Common myeloid progenitor, CD34-positive (primary cell): ENCODE results near the gene NTM.

Source experiments
- CTCF ChIA-PET: fragments of 350-600 bp; sonication (Branson Sonifier 250); formaldehyde crosslinking; loops from one replicate; lab custom pipeline; 2021; ENCODE audit warnings: antibody characterized with exemption; lab: Charles Lee
- POLR2A ChIA-PET: fragments of 350-600 bp; sonication (Branson Sonifier 250); formaldehyde crosslinking; loops from one replicate; lab custom pipeline; 2021; ENCODE audit warnings: antibody characterized with exemption; lab: Charles Lee
- DNase-seq, 3 donors: peaks; one replicate each; pipeline versions ENCODE4 v3.0.0 to v3.0.0-alpha.2; 2013
- H3K27ac ChIP-seq, 2 experiments: 1 replicate in 1 of 2; 2 replicates in 1 of 2; pipeline ENCODE4 v1.7.0; 2013; ENCODE audit warnings: inconsistent platforms in 2 of 2, low read length in 2 of 2, mild to moderate bottlenecking in 2 of 2, low read depth in 1 of 2, moderate library complexity in 1 of 2; ENCODE audit not compliant: severe bottlenecking in 2 of 2, insufficient read depth in 1 of 2, poor library complexity in 1 of 2
- H3K27me3 ChIP-seq, 5 experiments: replicated peaks in 2 of 5; 1 replicate in 3 of 5; 2 replicates in 2 of 5; pipeline versions ENCODE4 v1.6.1 to v1.7.0; 2013; ENCODE audit warnings: low read length in 4 of 5, mild to moderate bottlenecking in 2 of 5, moderate library complexity in 2 of 5, inconsistent platforms in 1 of 5; ENCODE audit not compliant: insufficient read depth in 5 of 5, control insufficient read depth in 4 of 5
- H3K36me3 ChIP-seq, 4 experiments: 1 replicate in 2 of 4; 2 replicates in 2 of 4; pipeline versions ENCODE4 v1.6.1 to v1.7.0; 2013; ENCODE audit warnings: low read length in 3 of 4, control low read depth in 1 of 4, mild to moderate bottlenecking in 1 of 4; ENCODE audit not compliant: control insufficient read depth in 4 of 4, insufficient read depth in 4 of 4
- H3K4me1 ChIP-seq, 4 experiments: 1 replicate in 3 of 4; 2 replicates in 1 of 4; pipeline versions ENCODE4 v1.6.1 to v1.7.1; 2013; ENCODE audit warnings: low read length in 3 of 4, mild to moderate bottlenecking in 3 of 4, control low read depth in 1 of 4, inconsistent platforms in 1 of 4, moderate library complexity in 1 of 4; ENCODE audit not compliant: control insufficient read depth in 4 of 4, insufficient read depth in 4 of 4; ENCODE audit errors: control extremely low read depth in 1 of 4
- H3K4me3 ChIP-seq, 7 experiments: 1 replicate in 4 of 7; 2 replicates in 3 of 7; pipeline versions ENCODE4 v1.5.1 to v1.7.0; 2013; ENCODE audit warnings: mild to moderate bottlenecking in 7 of 7, low read length in 6 of 7, moderate library complexity in 6 of 7, inconsistent platforms in 2 of 7, low read depth in 2 of 7, control low read depth in 1 of 7; ENCODE audit not compliant: insufficient read depth in 4 of 7, control insufficient read depth in 1 of 7; ENCODE audit errors: extremely low read depth in 1 of 7
- H3K9me3 ChIP-seq, 5 experiments: 1 replicate in 4 of 5; 2 replicates in 1 of 5; pipeline versions ENCODE4 v1.6.1 to v1.7.1; 2013; ENCODE audit warnings: low read length in 4 of 5, mild to moderate bottlenecking in 2 of 5, inconsistent platforms in 1 of 5, low read depth in 1 of 5, moderate library complexity in 1 of 5; ENCODE audit not compliant: control insufficient read depth in 4 of 5, insufficient read depth in 2 of 5; ENCODE audit errors: control extremely low read depth in 1 of 5
- WGBS: methylation state at CpG from one replicate; pipeline ENCODE4 v1.1.5; 2013; ENCODE audit not compliant: insufficient coverage; 5-methylcytosine and 5-hydroxymethylcytosine counted together

NTM gene

GRCh38 chr11:131624531-131624930, 254.1 kb downstream of the NTM start:
- Histone ChIP-seq H3K9me3 (peaks cover 0 to 2% (median 0%) of the 10 kb centered on the region in 5 experiments), H3K27me3 (peaks cover 0 to 11% (median 1%) of the 10 kb centered on the region in 5 experiments), H3K4me1 (peaks cover 0 to 14% (median 4%) of the 10 kb centered on the region in 4 experiments), H3K27ac (no peak overlapping the region), H3K36me3 (no peaks in the 10 kb centered on the region), H3K4me3 (no peak overlapping the region)
- CTCF ChIA-PET, result no interaction called here
- POLR2A ChIA-PET, result interaction anchor here (0.6 kb wide), 1 partner anchor 598 kb away, joined by 3 read pairs; no protein-coding TSS in a partner anchor
- 98% methylated on average over 4 of the region's 4 CpGs for WGBS
- DNase-seq, result no peak

GRCh38 chr11:131626788-131627187, 256.4 kb downstream of the NTM start:
- peak; percentile 56 to 89 (median 87) for DNase-seq
- WGBS, result 0% methylated on average over 2 of the region's 9 CpGs
- H3K4me3 ChIP-seq, result peak overlapping the region in 1 of 7 experiments; percentile 15
- no peaks in the 10 kb centered on the region for H3K36me3 ChIP-seq
- peaks cover 0 to 14% (median 4%) of the 10 kb centered on the region in 4 experiments for H3K4me1 ChIP-seq
- peaks cover 0 to 11% (median 4%) of the 10 kb centered on the region in 5 experiments for H3K27me3 ChIP-seq
- H3K9me3 ChIP-seq, result peaks cover 0 to 2% (median 0%) of the 10 kb centered on the region in 5 experiments
- H3K27ac ChIP-seq, result no peak overlapping the region
- CTCF ChIA-PET, result interaction anchor here (1.0 kb wide), 1 partner anchor 30 kb away, joined by 3 read pairs; no protein-coding TSS in a partner anchor
- POLR2A ChIA-PET, result no interaction called here

GRCh38 chr11:131628739-131629138, 258.3 kb downstream of the NTM start:
- Histone ChIP-seq H3K27ac (no peak overlapping the region), H3K9me3 (peaks cover 0 to 4% (median 0%) of the 10 kb centered on the region in 5 experiments), H3K4me1 (peaks cover 0 to 14% (median 4%) of the 10 kb centered on the region in 4 experiments), H3K36me3 (no peaks in the 10 kb centered on the region), H3K27me3 (peaks cover 0 to 11% (median 5%) of the 10 kb centered on the region in 5 experiments), H3K4me3 (no peak overlapping the region)
- ChIA-PET CTCF (no interaction called here), POLR2A (no interaction called here)
- DNase-seq, result no peak
- 95% methylated on average over 6 of the region's 6 CpGs for WGBS

- CTCF ChIA-PET, result no interaction called here
- POLR2A ChIA-PET, result interaction anchor here (0.6 kb wide), 1 partner anchor 13 kb away, joined by 3 read pairs; no protein-coding TSS in a partner anchor
- 83% methylated on average over 1 of the region's 5 CpGs for WGBS
Measured at GRCh38 chr11:131629925-131630540, 259.6 kb downstream of the NTM start.

DNA sequence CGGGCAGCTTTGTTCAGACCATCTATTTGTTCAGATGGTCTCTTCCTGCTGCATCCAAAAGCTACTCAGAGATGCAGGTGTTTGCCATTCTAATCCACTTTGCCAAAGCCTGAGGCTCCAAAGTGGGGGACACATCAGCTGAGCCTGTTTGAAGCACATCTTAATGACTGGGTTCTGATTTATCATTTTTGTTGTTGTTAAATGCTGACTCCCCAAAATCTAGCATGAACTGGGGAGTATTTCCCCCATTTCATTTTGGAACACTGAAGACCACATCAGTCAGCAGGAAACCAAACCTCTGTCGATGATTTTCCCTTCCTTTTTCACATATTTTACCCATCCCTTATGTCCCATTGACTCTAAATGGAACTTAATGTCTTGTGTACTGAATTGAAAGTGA, 262.6 kb downstream of the NTM start:
- WGBS, result 100% methylated on average over 1 of the region's 2 CpGs
- H3K27ac ChIP-seq, result no peak overlapping the region
- H3K27me3 ChIP-seq, result peaks cover 0 to 9% (median 0%) of the 10 kb centered on the region in 5 experiments
- CTCF ChIA-PET, result interaction anchor here (0.8 kb wide), 1 partner anchor 22 kb away, joined by 3 read pairs; no protein-coding TSS in a partner anchor
- no peaks in the 10 kb centered on the region for H3K36me3 ChIP-seq
- H3K4me3 ChIP-seq, result no peak overlapping the region
- no peak for DNase-seq
- H3K9me3 ChIP-seq, result peaks cover 0 to 4% (median 0%) of the 10 kb centered on the region in 5 experiments
- H3K4me1 ChIP-seq, result peaks cover 0 to 2% (median 0%) of the 10 kb centered on the region in 4 experiments
- POLR2A ChIA-PET, result no interaction called here

More at GRCh38 chr11:131629925-131630540, 259.6 kb downstream of the NTM start:
- Histone ChIP-seq H3K27me3 (peaks cover 0 to 11% (median 5%) of the 10 kb centered on the region in 5 experiments), H3K27ac (no peak overlapping the region), H3K9me3 (peaks cover 0 to 4% (median 0%) of the 10 kb centered on the region in 5 experiments), H3K4me3 (no peak overlapping the region), H3K4me1 (peaks cover 0 to 14% (median 4%) of the 10 kb centered on the region in 4 experiments), H3K36me3 (no peaks in the 10 kb centered on the region)
- DNase-seq, result no peak

DNA sequence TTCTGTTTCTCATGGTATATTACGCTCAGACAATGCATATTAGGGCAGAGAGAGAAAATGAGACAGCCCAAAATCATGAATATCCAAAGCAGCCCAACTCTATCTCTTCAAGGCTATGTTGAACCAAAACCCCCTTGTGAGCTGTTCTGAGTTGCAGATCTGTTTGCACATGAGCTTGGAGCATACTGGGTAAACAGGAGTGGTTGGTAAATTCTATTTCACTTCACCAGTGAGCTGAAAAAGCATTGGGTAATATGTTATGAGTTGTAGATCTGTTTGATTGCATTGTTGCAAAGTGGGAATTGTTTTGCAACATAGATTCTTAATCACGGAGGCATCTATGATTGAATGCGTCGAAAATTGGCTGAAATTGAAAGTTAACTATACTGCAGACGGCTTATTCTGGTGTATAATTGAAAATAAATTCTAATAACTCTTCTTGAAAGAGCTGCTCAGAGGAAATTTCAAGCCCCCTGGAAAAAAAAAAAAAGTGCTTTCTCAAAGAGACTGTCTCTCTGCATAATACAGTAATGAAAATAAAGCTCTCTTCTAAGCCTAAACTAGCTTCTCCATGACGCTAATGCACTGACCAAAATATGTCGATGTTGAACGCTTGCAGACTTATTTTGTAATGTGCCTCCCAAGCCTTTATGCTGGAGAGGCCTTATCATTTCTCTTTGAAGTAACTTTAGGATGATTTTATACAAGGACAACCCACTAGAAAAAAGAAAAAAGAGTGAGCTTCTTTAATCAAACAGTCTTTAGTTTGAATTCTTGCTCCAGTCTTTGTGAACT, 263.7 kb downstream of the NTM start:
- POLR2A ChIA-PET, result interaction anchor here (0.7 kb wide), 1 partner anchor 15 kb away, joined by 5 read pairs; no protein-coding TSS in a partner anchor
- no peak overlapping the region for H3K4me3 ChIP-seq
- H3K4me1 ChIP-seq, result peaks cover 0 to 2% (median 0%) of the 10 kb centered on the region in 4 experiments
- no peaks in the 10 kb centered on the region for H3K36me3 ChIP-seq
- 100% methylated on average over 3 of the region's 8 CpGs for WGBS
- CTCF ChIA-PET, result no interaction called here
- H3K27me3 ChIP-seq, result peaks cover 0 to 6% (median 0%) of the 10 kb centered on the region in 5 experiments
- H3K9me3 ChIP-seq, result peaks cover 0 to 4% (median 0%) of the 10 kb centered on the region in 5 experiments
- DNase-seq, result no peak
- no peak overlapping the region for H3K27ac ChIP-seq
